ENCODE data around the gene MON1A.

GRCh38 chr3:49886922-49887265, 42.7 kb downstream of the MON1A start:
- no peak for TF ChIP-seq CTCF (IDR thresholded peaks at IDR 0.05; ENCODE audit: insufficient read depth, low read length, poor library complexity, severe bottlenecking)
- TF ChIP-seq EZH2phosphoT487 (conservative IDR thresholded peaks at IDR 0.05; ENCODE audit: low read length) = no peak

Measured in SU-DHL-6 (cell line).